Body of pancreas (tissue), 4 donors: ENCODE measurements around the gene POMC. TPM values are rescaled to one million over a fixed set of nuclear protein-coding genes. Genes with fewer than 3 reads are reported as not detected.
A peak's percentile ranks its signal among the peaks of the same experiment; 100 is the strongest.

ENCODE experiments used
- ATAC-seq: fragments of 150-250 bp; one replicate; pipeline ENCODE4 v1.9.1; 2016
- DNase-seq, 4 donors: peaks; one replicate each; pipeline ENCODE4 v3.0.0-alpha.2; 2019
- H3K27ac ChIP-seq, 4 donors: fragments of 200-600 bp; sonication (generic); 1 replicate in 3 of 4; 2 replicates in 1 of 4; pipeline versions ENCODE4 v1.5.1 to v1.6.1; 2016 to 2019; ENCODE audit warnings: mild to moderate bottlenecking in 1 of 4, mixed read lengths in 1 of 4, moderate library complexity in 1 of 4
- H3K27me3 ChIP-seq, 2 donors: fragments of 200-600 bp; sonication (generic); one replicate each; pipeline ENCODE4 v1.6.0; 2016; ENCODE audit warnings: mild to moderate bottlenecking in 1 of 2
- H3K36me3 ChIP-seq, 2 donors: fragments of 200-600 bp; sonication (generic); replicated peaks in 1 of 2; 2 replicates each; pipeline ENCODE4 v1.5.1; 2016; ENCODE audit warnings: low read depth in 2 of 2; ENCODE audit not compliant: insufficient read depth in 1 of 2
- H3K4me1 ChIP-seq: fragments of 200-600 bp; sonication (generic); one replicate; pipeline ENCODE4 v1.6.0; 2016
- H3K4me3 ChIP-seq, 2 donors: fragments of 200-600 bp; sonication (generic); 1 replicate in 1 of 2; 2 replicates in 1 of 2; pipeline ENCODE4 v1.5.1; 2016 to 2019
- H3K9me3 ChIP-seq, 3 donors: fragments of 200-600 bp; sonication (generic); 1 replicate in 2 of 3; 2 replicates in 1 of 3; pipeline ENCODE4 v1.5.1; 2016
- POLR2A ChIP-seq, 3 donors: fragments of 450-650 bp; IDR thresholded peaks; one replicate each; pipeline ENCODE4 v1.6.1; 2016; ENCODE audit warnings: antibody characterized with exemption in 3 of 3, mild to moderate bottlenecking in 2 of 3
- WGBS, 2 donors: methylation state at CpG; one replicate each; pipeline ENCODE4 v1.1.5; 2017; 5-methylcytosine and 5-hydroxymethylcytosine counted together
- intact Hi-C: fragments of 100-400 bp; cut with DNase I; formaldehyde crosslinking; loops from one replicate; pipeline ENCODE4 v1.15.1; 2023
- total RNA-seq, 2 donors: library from RNA; depleted of rRNA; stranded (reverse); fragments of >200 nt; gene quantifications; one replicate each; pipeline ENCODE4 v1.1.0, GENCODE V29; 2016
- TF ChIP-seq, protein P1 (sequence below), 7 experiments: fragments of 450-650 bp in 4 of 7; fragments of 200-600 bp in 3 of 7; sonication (generic) in 3 of 7; IDR thresholded peaks; one replicate each; pipeline ENCODE4 v1.5.1; 2016 to 2019; ENCODE audit warnings: antibody characterized with exemption in 7 of 7

The POMC gene
- total RNA-seq: 10 to 100 TPM in 1 of 2 donors, 1 to 10 TPM in 1; 2.9 to 92.0 TPM

DNA sequence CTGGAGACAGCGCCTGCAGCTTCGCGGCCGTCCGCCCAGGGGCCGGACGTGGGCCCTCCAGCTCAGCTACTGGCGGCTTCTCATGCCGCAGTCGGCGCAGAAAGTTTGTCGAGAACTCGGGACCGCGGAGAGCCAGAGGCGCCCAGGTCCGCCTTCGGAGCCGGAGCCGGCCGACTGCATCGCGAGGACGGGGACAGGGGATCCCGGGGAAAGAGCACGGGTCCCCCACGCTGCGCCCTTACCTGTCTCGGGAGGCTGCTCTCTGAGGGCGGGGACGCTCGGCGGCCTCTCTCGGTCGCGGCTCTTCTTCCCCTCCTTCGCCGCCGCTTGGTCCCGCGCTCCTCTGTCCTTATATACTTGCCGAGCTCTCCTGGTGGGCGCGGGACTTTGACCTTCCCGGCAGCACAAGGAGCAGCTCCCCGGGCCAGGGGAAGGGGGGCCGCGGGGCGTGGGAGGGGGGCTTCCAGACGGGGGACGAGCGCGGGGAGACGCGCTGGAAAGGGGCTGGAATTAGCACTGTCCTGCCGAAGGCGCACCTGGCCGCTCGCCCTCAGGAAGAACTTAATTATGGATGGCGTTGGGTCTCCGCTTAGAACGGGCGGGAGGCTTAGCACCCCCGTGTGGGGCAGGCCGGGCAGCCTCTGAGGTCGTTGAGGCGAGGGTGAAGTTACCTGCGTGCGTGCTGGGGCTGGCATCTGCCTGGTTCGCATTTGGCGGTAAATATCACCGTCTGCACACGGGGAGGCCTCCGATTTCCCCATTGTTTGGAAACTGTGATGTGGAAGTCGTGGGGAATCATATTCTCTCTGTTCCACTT is at the start of gene POMC:
Gene POMC, minus strand, starts transcription at position 325 of the 817 bp plus-strand sequence. CDS start 3,808 bp downstream, outside the sequence.
- H3K9me3 ChIP-seq: no peaks in the 10 kb centered on the region
- intact Hi-C loops: no loop called here
- peaks cover 9% of the 10 kb centered on the region for H3K4me1 ChIP-seq
- no peaks in the 10 kb centered on the region for H3K36me3 ChIP-seq
- 12 to 36% methylated on average over 11 to 68 of the region's 75 CpGs for WGBS, 2 donors
- no peaks in the 10 kb centered on the region for H3K27me3 ChIP-seq
- peak within 1 kb of the TSS in 1 of 4 donors; percentile 32 for H3K27ac ChIP-seq
- peak; percentile 60 for ATAC-seq
- peak in 1 of 3 donors; percentile 15 for TF ChIP-seq POLR2A (IDR thresholded peaks at IDR 0.05)
- TF ChIP-seq, protein P1, sequence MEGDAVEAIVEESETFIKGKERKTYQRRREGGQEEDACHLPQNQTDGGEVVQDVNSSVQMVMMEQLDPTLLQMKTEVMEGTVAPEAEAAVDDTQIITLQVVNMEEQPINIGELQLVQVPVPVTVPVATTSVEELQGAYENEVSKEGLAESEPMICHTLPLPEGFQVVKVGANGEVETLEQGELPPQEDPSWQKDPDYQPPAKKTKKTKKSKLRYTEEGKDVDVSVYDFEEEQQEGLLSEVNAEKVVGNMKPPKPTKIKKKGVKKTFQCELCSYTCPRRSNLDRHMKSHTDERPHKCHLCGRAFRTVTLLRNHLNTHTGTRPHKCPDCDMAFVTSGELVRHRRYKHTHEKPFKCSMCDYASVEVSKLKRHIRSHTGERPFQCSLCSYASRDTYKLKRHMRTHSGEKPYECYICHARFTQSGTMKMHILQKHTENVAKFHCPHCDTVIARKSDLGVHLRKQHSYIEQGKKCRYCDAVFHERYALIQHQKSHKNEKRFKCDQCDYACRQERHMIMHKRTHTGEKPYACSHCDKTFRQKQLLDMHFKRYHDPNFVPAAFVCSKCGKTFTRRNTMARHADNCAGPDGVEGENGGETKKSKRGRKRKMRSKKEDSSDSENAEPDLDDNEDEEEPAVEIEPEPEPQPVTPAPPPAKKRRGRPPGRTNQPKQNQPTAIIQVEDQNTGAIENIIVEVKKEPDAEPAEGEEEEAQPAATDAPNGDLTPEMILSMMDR (IDR thresholded peaks at IDR 0.05): peak in 1 of 7 experiments; percentile 6
- peak; percentile 25 to 45 (median 30) for DNase-seq
- peak within 1 kb of the TSS in 1 of 2 donors; percentile 16 for H3K4me3 ChIP-seq

DNA sequence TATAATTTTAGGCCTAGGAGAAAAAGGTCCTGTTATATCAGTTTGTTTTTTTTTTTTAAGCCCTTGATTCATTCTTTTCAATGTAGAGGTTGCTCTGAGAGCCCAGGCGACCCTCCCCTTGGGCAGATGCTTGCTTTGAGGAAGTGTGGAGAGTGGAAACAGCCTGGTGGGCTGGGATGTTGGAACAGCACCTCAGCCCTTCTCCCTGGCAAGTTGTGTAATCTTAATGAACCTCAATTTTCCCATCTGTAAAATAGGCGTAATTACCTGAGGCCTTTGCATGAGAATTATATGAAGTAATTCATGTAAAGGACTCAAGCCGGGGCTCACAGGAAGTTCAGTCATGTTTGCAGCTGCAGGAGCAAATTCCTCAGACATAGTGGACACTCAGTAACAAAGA is 49.7 kb upstream of the POMC start:
- ATAC-seq (no peak), DNase-seq (no peak)
- intact Hi-C loops: no loop called here
- TF ChIP-seq POLR2A (IDR thresholded peaks at IDR 0.05): no peak
- TF ChIP-seq, protein P1 (IDR thresholded peaks at IDR 0.05): no peak
- H3K27me3 ChIP-seq: no peaks in the 10 kb centered on the region
- peaks cover 3% of the 10 kb centered on the region for H3K4me1 ChIP-seq
- H3K4me3 ChIP-seq: no peak overlapping the region
- no peaks in the 10 kb centered on the region for H3K9me3 ChIP-seq
- WGBS, 2 donors: 86 to 87% methylated on average over 3 of the region's 3 CpGs
- no peaks in the 10 kb centered on the region for H3K36me3 ChIP-seq
- no peak overlapping the region for H3K27ac ChIP-seq

DNA sequence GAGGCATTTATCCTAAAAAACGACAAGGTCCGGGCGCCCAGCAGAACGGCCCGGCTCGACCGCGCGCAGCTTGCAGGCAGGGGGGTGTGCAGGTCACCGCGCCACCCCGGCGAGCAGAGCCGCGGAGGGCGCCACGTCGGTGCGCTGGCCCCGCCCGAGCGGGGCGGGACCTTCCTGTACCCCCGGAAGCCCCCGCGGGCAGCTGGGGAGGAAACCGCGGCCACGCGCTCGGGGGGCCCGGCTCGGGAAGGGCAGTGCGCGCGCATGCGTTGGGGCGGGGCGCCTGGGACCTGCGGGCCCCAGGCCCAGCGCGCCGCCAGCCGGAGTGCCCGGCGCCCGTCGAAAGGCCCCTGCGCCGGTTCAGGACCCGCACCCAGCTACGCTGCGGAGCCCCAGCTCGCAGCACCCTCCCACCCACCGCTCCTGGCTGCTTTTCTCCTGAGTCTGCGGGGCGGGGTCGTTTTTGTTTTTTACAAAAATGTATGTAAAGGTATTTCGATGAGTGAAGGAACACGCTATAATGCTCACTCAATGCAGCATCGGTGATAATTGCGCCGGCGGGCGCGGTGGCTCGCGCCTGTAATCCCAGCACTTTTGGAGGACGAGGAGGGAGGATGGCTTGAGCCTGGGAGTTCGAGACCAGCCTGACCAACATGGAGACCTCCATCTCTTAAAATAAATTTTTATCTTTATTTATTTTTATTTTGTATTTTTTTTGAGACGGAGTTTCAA is 47.7 kb upstream of the POMC start:
- Histone ChIP-seq H3K4me1 (peaks cover 3% of the 10 kb centered on the region), H3K4me3 (peak overlapping the region in 1 of 2 donors; percentile 56), H3K27me3 (no peaks in the 10 kb centered on the region), H3K9me3 (no peaks in the 10 kb centered on the region), H3K27ac (peak overlapping the region in 3 of 4 donors; percentile 70 to 78 (median 71)), H3K36me3 (no peaks in the 10 kb centered on the region)
- DNase-seq: peak; percentile 60 to 82 (median 70)
- peak; percentile 85 for ATAC-seq
- intact Hi-C loops: no loop called here
- TF ChIP-seq, protein P1 (IDR thresholded peaks at IDR 0.05): no peak
- TF ChIP-seq POLR2A (IDR thresholded peaks at IDR 0.05): peak in 2 of 3 donors; percentile 35 to 44
- 4 to 9% methylated on average over 15 to 70 of the region's 71 CpGs for WGBS, 2 donors

DNA sequence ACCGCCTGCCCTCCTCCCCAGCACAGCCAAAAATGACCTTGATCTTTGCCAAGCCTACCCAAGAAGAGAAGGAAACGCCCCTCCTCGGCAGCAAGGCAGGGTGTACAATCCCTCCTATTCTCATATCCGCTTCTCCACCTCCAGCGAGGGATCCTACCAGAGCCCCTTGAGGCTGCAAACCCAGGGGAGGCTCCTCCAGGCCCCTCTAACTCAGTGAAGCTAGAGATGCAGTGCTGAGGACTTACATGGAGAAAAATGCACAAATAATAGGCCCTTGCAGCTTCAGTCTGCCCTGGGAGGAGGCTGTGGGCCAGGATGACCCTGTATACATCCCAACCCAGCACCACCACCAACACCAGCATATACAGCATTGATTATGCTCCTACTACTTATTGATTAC is 46.9 kb upstream of the POMC start:
- intact Hi-C loops: no loop called here
- peak overlapping the region in 3 of 4 donors; percentile 70 to 78 (median 71) for H3K27ac ChIP-seq
- no peaks in the 10 kb centered on the region for H3K9me3 ChIP-seq
- H3K4me1 ChIP-seq: peaks cover 3% of the 10 kb centered on the region
- no peaks in the 10 kb centered on the region for H3K27me3 ChIP-seq
- 56 to 66% methylated on average over 4 to 5 of the region's 5 CpGs for WGBS, 2 donors
- TF ChIP-seq, protein P1 (IDR thresholded peaks at IDR 0.05): no peak
- no peak for TF ChIP-seq POLR2A (IDR thresholded peaks at IDR 0.05)
- no peak for DNase-seq
- ATAC-seq: peak; percentile 8
- no peaks in the 10 kb centered on the region for H3K36me3 ChIP-seq
- no peak overlapping the region for H3K4me3 ChIP-seq
